ENCODE results near the gene IGHMBP2. TPM values are rescaled to one million over a fixed set of nuclear protein-coding genes. Genes with fewer than 3 reads are reported as not detected.

IGHMBP2 gene
- total RNA-seq, 1 donor from 2014 or later: 31.5 TPM

DNA sequence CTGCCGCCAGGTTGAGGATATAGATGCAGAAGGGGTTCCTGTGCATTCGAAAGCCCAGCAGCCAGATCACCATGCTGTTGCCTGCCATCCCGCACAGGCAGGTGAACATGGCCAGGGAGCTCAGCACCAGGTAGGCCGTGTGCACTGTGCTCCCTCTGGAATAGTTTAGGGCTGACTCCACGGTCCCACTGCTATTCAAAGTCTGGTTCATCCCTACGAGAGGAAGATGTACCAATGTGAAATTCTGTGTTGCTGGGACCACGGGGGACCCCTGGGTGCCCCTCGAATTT lies 77.0 kb downstream of the IGHMBP2 start, which contains the start of gene MRGPRD:
MRGPRD (minus strand) TSS at position 211 of the 290 bp plus-strand sequence; CDS start at position 211, 0 bp downstream.
- DNase-seq (ENCODE audit: low spot score): no peak

DNA sequence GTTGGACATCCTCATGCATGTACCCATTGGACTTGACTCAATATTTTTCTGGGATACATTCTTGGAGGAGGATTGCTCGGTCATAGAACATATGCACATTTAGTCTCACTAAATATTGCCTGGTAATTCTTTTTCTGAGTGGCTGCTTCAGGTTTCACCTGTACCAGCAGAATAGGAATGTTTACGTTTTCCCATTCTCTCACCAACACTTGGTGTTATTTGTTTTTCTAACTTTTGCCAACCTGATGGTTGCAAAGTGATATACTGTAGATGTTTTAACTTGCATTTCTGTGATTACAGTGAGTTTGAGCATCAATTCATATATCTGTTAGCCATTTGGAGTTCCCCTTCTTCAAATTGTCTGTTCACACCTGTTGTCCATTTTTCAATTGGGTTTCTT lies 78.4 kb downstream of the IGHMBP2 start:
- no peak for DNase-seq (ENCODE audit: low spot score)

DNA sequence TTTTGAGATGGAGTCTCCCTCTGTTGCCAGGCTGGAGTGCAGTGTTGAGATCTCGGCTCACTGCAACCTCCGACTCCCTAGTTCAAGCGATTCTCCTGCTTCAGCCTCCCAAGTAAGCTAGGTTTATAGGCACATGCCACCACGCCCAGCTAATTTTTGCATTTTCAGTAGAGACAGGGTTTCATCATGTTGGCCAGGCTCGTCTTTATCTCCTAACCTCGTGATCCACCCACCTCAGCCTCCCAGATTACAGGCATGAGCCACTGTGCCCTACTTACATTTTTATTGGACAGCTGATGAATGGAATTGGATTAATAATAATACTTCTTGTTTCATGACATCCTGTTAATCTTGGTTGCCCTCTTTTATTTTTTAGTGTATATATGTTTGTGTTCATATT lies 80.1 kb downstream of the IGHMBP2 start:
- no peak for DNase-seq (ENCODE audit: low spot score)

DNA sequence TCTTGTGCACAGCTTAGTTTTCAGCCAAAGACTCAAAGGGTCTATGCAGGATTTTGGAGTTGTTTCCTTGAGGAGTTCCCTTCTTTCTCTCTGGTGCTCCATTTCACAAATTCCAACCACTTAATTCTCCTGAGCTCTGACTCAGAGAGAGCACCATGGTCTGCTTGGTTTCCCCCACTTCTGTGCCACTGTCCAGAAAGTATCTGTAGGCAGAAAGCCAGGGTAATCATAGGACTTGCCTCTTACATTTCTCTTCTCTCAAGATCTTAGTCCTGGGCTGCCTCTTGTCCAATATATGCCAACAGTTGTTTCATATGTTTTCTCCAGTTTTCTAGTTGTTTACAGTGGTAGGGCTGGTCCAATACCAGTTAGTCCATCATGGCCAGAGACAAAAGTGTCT lies 83.5 kb downstream of the IGHMBP2 start:
- DNase-seq (ENCODE audit: low spot score): no peak

DNA sequence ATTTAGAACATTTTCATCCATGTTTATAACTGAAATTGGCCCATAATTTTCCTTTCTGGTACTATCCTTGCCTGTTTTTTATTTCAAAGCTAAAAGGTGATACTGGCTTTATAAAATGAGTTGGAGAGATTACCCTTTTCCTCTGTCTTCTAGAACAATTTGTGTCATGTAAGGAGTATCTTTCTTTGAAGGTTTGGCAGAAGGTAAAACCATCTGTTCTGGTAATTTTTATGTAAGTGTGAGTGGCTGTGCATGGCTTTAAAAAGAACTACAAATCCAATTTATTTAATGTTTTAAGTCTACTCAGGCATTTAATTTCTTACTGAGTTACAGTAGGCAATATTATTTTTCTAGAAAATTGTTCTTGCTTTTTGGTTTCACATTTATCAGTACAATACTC lies 84.8 kb downstream of the IGHMBP2 start:
- DNase-seq (ENCODE audit: low spot score): no peak

Other genes starting within 250 kb of the IGHMBP2 start
- 0.65 TPM for gene GAL, start 219.3 kb upstream of the IGHMBP2 start, total RNA-seq
- gene TESMIN, start 152.4 kb upstream of the IGHMBP2 start, total RNA-seq: 7.7 TPM
- 33.3 TPM for gene CPT1A, start 62.0 kb upstream of the IGHMBP2 start, total RNA-seq
- gene MRPL21, start 59 bp upstream of the IGHMBP2 start, total RNA-seq: 57.5 TPM
- not detected for gene MRGPRD, start 77.1 kb downstream of the IGHMBP2 start, total RNA-seq
- 75.2 TPM for gene MRGPRF, start 109.4 kb downstream of the IGHMBP2 start, total RNA-seq
- gene TPCN2, start 145.0 kb downstream of the IGHMBP2 start, total RNA-seq: 27.9 TPM